NCI-H2227 (cell line): ENCODE measurements around the gene LIMS1.
"Not testable (repeated sequence)": the region's sequence is repeated elsewhere in the genome, so short reads cannot be mapped to it uniquely, and the experiment has no call there.

Experiments
- DNase-seq: peaks from one replicate; lab custom pipeline; 2025; ENCODE audit not compliant: unreplicated experiment; lab: John Stamatoyannopoulos, UW

Gene LIMS1

GRCh38 chr2:108533832-108534583 is at the start of gene LIMS1:
Gene LIMS1 (plus strand): TSS chr2:108534470. CDS start chr2:108534563, 93 bp downstream.
- DNase-seq, result peak; percentile 92

- DNase-seq, result no peak
These were observed 49.0 kb upstream of the LIMS1 start for GRCh38 chr2:108485253-108485652.

GRCh38 chr2:108490506-108491122 is 43.7 kb upstream of the LIMS1 start:
- DNase-seq, result no peak

GRCh38 chr2:108491848-108492247 is 42.4 kb upstream of the LIMS1 start:
- no peak for DNase-seq

- no peak for DNase-seq
These were observed 41.9 kb upstream of the LIMS1 start for GRCh38 chr2:108492364-108492763.

- DNase-seq, result not testable (repeated sequence)
These were observed 38.1 kb upstream of the LIMS1 start for GRCh38 chr2:108496167-108496566.

- not testable (repeated sequence) for DNase-seq
These were observed 26.6 kb upstream of the LIMS1 start for GRCh38 chr2:108507620-108508019.

GRCh38 chr2:108512431-108512830 is 21.8 kb upstream of the LIMS1 start:
- DNase-seq, result not testable (repeated sequence)

- not testable (repeated sequence) for DNase-seq
These were observed 19.8 kb upstream of the LIMS1 start for GRCh38 chr2:108514478-108514877.

- DNase-seq, result not testable (repeated sequence)
These were observed 9.6 kb upstream of the LIMS1 start for GRCh38 chr2:108524688-108525087.

GRCh38 chr2:108525258-108525657 is 9.0 kb upstream of the LIMS1 start:
- DNase-seq, result not testable (repeated sequence)

GRCh38 chr2:108531674-108532055 is 2.6 kb upstream of the LIMS1 start:
- DNase-seq, result no peak

GRCh38 chr2:108534584-108535356 is 500 bp downstream of the LIMS1 start:
- DNase-seq, result peak; percentile 63

GRCh38 chr2:108535357-108535631 is 1.0 kb downstream of the LIMS1 start:
- no peak for DNase-seq

- no peak for DNase-seq
These were observed 2.0 kb downstream of the LIMS1 start for GRCh38 chr2:108536133-108536780.

GRCh38 chr2:108536911-108537310 is 2.6 kb downstream of the LIMS1 start:
- DNase-seq, result no peak

GRCh38 chr2:108538000-108538625 is 3.8 kb downstream of the LIMS1 start:
- DNase-seq, result no peak

- DNase-seq, result no peak
These were observed 7.2 kb downstream of the LIMS1 start for GRCh38 chr2:108541451-108541850.

GRCh38 chr2:108542071-108542470 is 7.8 kb downstream of the LIMS1 start:
- no peak for DNase-seq

- DNase-seq, result no peak
These were observed 13.3 kb downstream of the LIMS1 start for GRCh38 chr2:108547606-108548005.
